Medulla oblongata (tissue), 1 donor: ENCODE data around the gene ELOB.

ENCODE experiments used
- DNase-seq: peaks from one replicate; pipeline ENCODE4 v3.0.0-alpha.2; 2015; ENCODE audit errors: extremely low spot score

The ELOB gene

DNA sequence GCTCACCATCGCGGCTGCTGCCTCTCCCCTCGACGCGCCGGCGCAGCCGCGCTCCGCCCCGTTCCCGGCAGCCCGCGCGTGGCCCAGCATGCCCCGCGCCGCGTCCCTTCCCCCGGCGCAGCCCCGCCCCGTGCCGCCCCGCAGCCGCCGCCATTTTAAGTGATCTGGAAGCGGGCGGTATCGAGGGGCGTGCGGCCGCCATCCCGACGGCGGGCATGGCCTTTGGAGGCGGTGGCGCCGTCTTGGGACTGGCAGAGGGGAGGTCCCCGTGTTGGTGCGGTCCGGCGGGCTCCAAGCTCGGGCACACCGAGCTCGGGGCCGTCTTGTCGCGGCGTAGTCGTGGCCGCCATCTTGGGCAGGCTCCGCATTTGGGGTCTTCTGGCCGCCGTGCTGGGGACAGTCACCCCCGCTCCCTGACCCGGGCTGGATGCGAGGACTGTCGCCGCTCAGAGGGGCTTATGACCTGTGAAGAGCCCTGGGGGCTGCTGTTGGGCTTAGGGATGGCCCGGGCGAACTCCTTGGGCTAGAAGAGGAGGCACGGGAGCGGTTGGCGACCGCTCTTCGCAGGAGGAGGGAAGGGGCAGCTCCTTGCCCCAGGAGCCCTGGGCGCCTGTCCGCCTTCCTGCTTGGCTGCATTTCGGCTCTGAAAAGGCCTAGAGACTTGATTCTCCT lies at the start of gene ELOB:
ELOB (minus strand) TSS at position 50 of the 672 bp plus-strand sequence; CDS start at position 9, 41 bp downstream.
- peak; percentile 81 for DNase-seq

DNA sequence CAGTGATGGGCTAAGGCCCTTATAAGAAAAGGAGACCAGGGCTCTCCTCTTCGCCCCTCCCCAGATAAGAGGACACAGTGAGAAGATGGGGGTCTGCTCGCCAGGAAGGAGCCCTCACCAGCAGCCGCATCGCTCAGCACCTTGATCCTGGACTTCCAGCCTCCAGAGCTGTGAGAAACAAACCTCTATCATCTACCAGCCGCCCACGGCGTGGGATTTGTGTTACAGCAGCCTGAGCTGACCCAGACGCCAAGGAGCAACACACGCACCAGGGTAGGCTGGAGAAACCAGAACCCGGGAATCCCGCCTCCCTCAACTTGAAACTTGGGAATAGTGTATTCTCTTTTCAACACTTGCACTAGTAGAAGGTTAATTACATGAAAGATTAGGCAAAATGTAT lies 48.8 kb upstream of the ELOB start:
- no peak for DNase-seq

DNA sequence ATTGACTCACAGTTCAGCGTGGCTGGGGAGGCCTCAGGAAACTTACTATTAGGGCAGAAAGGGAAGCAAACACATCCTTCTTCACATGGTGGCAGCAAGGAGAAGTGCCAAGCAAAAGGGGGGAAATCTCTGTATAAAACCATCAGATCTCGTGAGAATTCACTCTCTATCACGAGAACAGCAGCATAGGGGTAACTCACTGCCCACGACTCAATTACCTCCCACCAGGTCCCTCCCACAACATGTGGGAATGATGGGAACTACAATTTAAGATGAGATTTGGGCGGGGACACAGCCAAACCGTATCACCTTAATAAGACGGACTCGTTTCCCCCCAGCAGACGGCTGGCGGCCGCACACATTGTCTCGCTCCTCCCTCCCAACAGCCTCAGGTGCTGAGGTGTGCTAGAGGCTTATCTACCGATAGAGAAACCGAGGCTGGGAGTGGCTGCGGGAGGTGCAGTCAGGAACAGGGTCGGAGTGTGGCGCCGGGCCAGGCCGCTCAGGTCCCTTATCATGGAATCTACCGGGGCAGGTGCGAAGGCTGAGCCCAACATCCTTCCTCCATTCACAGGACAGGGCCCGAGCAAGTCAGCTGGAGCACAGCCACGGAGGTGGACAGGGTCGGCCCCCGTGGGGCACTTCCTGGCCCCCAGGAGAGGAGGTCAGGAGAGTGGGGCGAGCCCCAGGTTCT lies 48.1 kb upstream of the ELOB start:
- DNase-seq, result no peak

DNA sequence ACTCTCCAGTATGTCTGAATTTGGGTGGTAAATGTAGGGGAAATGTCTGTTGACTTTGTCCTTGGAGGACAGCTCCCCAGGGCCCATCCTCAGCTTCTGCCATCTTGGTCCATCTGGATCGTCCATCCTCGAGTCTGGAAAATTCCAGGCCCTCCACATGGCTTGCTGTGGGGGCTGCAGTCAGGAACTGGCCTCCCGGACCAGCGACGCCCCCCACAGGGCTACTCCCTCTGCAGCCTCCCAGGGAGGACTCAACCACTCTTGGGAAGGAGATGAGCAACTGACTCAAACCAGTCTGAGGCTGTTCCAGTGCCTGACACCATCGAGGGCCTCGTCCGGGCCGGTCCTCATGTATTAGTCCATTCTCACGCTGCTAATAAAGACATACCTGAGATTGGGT lies 47.5 kb upstream of the ELOB start:
- DNase-seq, result no peak

DNA sequence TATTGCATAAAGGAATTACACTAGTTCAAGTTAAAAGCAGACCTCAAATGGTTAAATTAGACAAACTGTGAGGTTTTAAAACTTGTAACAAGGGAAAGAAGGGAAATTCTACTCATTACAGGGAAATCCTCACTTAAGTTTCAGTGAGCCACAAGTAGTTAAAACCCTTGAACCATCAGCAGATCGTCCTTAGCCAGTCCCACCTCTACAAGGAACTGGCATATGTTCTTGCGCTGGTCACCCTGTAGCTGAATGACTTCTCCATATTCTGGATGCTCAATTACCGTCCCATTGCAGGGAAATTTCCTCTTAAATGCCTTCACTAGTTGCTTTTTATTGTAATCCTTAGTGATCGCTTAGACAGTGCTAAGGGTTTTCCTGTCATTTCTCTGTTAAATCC lies 45.4 kb upstream of the ELOB start:
- no peak for DNase-seq

DNA sequence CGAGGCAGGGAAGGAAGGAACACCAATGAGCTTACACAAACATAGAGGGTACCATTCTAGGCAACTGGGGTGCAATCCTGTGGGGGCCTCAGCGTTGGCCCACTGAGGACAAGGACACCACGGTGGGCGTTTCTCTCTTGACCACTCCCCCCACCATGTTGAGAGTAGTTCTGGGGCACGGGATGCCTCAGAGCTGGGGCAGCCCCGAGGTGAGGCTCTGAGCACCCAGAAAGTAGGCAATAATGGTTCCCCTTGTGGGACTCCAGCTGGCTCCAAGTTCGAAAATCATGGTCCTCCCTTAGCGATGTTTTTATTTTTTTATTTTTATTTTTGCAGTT lies 45.0 kb upstream of the ELOB start:
- DNase-seq, result no peak

DNA sequence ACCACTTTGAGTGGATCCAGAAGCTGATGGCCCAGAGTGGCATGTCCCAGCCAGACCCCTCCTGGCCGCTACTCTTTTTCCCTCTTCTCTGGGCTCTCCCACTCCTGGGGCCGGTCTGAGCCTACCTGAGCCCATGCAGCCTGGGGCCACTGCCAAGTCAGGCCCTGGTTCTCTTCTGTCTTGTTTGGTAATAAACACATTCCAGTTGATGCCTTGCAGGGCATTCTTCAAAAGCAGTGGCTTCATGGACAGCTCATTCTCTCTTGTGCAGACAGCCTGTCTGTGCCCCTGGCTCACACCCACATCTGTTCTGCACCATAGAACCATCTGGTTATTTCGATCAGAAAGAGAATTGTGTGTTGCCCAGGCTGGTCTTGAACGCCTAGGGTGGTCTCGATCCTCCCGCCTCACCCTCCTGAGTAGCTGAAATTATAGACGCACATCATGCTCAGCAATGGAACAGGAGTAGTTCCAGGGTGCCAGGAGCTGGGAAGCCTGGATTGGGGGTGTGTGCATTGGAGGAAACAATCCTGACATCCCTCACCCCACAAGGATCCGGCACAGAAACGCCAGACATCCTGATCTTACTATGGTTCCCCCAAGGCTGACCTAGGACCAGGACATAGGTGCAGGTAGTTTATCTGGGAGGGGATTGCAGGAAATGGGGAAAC lies 44.5 kb upstream of the ELOB start:
- DNase-seq, result no peak

DNA sequence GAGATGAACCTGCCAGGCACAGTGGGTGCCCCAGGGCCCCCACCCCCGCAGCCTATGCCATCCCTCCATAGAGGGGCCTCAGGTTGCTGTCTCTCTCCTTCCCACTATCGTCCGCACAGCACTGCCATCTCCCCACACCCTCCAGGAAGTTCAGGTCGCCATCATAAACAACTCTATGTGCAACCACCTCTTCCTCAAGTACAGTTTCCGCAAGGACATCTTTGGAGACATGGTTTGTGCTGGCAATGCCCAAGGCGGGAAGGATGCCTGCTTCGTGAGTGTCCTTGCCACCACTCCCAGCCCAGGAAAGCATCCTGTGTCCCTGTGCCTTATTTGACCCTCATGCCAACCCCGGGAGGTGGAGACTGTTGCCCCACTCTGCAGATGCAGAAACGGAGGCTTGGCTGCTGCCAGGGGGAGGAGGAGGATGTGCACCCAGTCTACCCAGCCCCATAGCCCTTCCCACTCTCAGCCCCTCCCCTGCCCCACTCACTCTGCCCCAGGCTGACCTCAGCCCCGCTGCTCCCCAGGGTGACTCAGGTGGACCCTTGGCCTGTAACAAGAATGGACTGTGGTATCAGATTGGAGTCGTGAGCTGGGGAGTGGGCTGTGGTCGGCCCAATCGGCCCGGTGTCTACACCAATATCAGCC lies 43.9 kb upstream of the ELOB start:
- DNase-seq, result no peak

DNA sequence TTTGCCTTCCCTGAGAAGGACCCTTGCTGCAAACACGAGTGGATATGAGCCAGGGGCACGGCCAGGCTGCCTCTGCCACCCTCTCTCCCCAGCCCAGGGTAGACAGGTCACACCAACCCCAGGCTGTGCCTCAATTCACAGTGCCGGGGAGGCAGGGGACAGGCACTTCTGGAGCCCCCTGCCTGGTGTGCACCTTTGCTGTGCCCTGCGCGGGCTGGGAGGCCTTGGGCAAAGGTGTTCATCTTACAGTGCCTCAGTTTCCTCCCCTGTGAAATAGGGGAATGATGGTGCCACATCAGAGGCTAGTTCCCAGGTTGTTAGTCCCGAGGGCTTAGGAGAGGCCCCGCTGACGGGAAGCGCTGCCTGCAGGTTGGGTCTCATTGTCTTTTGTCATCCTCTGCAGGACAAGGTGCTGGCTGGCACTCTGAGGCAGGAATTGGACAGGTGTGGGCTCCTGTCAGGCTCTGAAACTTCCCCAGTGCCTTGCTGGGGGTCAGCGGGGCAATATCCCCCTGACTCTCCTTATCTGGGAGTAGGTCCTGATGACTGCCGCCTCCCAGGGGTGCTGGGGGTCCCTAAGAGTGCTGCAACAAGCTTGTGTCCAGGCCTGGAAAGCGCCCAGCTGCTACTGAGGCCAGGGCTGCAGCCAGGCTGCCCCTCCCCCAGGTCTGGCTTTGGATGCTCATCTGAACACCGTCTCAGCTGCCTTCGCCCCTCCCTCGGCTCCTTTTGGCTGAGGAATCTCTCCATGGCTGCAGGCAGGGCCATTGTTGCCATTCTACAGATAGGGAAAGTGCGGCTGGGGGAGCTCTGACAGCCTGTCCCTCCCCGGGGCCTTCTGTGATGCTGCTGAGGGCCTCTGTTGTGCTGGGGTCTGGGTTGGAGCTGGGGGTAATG lies 43.1 kb upstream of the ELOB start:
- no peak for DNase-seq

DNA sequence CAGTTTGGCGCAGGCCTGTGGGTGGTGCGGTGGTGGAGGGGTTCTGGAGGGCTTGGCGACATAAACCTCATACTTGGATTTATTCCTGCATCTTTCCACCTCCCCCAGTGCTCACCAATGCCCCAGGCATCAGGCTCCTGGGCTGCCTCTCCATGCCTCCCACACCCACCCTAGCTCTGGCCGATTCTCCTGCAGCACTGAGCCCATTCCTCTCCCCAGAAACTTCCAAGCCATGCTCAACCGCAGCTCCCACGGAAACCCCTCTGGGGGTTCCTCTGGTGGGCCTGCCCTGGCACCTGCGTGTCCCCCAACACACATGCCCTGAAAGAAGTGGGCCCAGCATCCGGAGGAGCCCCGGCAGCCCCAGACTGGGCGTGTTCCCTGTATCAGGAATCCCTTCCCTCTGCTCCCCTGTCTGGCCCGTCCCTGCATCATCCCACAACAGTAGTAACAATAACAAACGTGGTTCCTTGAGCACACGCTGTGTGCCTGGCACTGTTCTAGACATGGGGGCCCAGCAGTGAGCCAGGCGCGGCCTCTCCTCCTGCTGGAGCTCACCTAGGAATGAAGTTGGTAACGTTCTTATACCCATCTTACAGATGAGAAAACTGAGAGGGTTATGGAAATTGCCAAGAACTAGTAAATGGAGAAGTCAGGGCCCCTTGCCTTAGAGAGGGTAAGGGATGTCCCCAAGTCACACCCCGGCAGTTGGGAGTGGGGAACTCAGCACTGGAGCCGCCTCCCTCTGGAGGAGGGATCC lies 42.3 kb upstream of the ELOB start:
- no peak for DNase-seq

DNA sequence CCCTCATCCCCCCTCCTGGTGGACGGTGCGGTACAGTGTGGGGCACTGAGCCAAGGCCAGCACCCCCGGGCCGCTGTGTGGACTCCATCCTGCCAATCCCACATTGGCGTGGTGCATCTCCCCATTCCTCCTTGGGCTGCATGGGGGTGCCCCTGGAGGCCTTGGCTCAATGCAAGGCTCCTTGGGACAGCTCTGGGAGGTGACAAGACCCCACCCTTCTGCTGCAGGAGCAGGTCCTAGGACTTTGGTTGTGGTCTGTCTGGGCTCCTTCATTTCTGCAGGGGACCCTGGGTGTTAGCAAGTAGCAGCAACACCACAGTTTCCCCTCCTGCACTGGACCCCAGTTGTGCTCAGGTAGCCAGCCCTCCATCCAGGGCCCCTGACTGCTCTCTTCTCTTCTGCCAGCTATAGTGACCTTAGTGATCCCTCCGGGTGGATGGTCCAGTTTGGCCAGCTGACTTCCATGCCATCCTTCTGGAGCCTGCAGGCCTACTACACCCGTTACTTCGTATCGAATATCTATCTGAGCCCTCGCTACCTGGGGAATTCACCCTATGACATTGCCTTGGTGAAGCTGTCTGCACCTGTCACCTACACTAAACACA lies 41.3 kb upstream of the ELOB start:
- no peak for DNase-seq

DNA sequence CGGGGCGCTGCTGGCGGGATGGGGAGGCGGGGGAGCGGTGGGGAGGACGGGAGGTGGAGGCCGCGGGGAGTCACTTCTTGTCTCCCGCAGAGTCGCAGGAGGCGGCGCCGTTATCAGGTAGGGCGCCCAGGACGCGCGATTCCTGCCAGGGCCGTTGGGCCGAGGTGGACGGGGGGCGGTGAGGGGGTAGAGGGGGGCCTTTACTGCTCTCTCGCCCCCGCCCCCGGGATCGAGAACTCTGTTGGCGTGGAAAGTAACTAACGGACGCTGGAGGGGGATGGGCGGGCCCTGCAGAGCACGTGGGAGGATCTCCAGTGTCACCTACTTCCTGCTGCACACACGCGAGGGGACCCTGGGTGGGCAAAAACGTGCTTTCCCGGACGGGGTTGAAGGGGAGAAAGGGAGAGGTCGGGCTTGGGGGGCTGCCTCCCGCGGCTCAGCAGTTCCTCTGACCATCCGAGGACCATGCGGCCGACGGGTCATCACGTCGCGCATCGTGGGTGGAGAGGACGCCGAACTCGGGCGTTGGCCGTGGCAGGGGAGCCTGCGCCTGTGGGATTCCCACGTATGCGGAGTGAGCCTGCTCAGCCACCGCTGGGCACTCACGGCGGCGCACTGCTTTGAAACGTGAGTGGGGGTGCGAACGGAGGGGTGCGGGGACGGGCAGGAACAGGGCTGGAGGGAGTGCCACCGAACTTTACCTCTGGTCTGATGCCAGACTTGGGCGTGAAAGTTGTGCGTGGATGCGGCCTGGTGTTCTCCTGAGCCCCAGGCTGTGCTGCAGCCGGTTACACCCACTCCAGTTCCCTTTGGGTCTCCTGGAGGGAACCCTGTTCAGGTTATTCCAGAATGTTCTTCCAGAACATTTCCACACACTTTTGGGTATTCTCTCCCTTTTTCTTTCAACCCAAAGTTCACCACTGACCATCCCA lies 40.5 kb upstream of the ELOB start:
- no peak for DNase-seq

DNA sequence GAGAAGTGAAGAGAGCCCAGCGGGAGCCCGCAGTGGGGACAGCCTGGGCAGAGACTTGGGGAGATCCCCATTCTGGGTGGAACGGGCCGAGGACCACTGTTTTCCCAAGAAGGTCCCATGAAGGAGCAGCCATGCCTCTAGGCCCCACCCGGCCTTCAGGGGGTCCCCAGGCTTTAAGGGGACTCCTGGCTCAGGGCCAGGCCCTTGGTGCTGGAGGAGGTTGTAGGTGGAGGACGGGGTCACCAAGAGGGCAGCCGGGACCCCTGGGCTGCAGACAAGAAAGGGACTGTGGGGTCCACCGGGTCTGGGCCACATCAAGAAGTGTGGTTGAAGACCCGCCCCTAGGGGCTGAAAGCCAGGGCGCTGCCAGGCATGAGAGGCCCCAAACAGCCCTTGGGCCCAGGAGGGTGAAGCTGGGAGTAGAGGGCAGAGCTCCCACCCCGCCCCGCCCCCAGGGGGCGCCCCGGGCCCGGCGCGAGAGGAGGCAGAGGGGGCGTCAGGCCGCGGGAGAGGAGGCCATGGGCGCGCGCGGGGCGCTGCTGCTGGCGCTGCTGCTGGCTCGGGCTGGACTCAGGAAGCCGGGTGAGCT lies 39.8 kb upstream of the ELOB start, which contains the start of gene PRSS21:
PRSS21 (plus strand) TSS at position 487 of the 589 bp plus-strand sequence; CDS start at position 519, 32 bp downstream.
- DNase-seq, result no peak

DNA sequence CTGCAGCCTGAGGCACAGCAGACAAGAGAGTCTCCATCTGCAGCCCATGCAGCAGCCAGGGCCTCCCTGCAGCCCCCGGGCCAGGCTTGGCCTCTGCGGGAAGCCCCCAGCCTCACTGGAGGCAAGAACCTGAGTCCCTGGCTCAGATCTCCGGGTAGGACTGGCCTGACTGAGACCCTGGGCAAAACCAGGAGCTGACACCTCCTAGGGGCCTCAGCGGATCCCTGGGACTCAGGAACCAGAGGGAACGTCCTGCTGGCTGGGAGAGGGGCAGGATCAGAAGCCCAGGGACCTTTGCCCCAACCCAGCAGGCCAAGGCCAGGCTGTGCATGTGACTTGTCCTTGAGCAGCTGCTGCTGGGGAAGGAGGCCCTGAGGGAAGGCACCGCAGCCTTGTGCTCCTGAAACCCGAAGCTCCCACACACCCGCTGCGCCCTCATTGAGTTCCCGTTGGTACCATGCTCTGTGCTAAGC lies 38.3 kb upstream of the ELOB start:
- no peak for DNase-seq

DNA sequence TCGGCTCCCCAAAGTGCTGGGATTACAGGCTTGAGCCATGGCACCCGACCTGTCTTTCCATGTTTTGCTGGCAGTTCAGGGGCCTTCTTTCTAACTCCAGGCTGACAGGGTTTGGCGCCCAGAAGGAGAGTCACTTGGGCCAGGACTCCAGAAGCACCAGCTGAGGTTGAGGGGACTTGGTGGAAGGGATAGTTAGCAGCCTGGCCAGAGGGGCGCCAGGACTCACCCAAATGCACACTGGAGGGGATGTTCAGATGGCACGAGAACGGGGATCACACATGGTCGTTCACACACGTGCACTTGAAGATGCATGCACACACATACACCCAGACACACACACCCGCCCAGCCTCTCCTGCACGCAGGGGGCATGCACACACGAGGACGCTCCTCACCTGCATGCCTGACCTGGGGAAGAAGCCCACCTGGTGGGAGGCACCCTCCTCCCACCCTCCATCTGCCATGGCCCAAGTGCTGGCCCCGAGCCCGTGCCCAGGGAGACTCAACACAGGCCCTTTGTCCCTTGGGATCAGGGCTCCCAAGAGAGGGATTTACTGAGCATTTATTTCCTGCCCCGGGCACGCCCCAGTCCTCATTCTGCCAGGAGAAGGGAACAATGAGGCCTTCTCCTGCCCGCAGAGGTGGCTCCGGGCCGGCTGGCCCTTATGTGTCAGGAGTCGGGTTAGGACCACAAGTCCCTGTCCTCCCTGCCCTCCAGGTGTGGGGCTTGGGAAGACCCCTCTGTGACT lies 37.6 kb upstream of the ELOB start:
- no peak for DNase-seq

DNA sequence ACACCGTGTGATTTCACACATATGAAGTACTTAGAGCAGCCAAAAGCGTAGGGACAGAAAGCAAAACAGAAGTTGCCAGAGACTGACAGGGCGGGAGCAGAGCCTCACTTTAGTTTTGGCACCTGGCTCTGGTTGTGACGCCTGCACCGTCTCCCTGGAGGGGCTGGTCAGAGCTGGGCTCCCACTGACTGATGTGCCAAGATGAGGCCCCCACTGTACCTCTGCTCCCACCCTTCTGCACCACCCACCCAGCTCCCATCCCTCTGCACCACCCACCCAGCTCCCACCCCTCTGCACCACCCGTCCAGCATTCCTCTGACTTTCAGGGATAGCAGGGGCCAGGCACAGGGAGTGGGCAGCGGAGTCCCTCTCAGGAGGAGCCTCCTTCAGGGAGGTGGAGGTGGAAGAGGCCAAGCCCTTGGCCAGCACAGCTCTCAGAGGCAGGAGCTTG lies 36.7 kb upstream of the ELOB start:
- DNase-seq, result no peak

DNA sequence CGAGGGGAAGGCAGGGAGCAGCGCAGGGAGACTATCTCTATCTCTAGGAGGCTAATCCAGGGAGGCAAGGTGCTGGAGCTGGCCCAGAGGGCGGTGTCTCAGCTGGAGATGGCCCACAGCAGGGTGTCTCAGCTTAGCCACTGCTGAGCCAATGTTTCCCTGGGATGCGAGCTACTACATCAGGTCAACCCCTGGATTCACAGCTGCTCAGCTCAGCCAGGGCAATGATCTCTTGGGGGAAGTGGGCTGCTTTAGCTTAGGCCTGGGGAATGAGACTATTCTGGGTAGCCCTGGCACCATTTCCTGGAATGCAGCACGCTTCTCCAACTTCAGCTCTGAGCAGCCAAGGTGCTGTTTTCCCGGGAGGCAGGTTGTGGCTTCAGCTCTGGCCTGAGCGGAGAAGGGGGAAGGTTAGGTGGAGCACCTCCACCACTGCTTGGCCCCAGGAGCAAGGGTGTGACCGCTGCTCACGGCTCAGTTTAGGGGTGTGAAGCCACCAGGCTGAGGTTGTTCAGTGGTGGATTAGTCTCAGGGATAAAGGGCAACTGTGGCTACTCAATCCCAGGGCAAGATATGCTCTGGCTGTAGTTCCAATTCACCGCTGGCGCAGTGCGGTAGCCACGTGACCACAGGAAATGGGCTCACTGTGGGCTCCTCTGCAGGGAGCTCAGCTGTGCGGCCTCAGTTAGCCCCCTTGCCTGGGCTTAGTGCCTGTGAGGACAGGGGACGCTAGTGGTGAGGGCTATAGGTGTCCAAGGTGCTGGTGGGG lies 34.8 kb upstream of the ELOB start:
- no peak for DNase-seq
